H9 (cell line): ENCODE data around the gene FAM180A. TPM values are rescaled to one million over a fixed set of nuclear protein-coding genes. Genes with fewer than 3 reads are reported as not detected.
A peak's percentile ranks its signal among the peaks of the same experiment; 100 is the strongest.

Source experiments
- DNase-seq: peaks from one replicate; pipeline ENCODE4 v3.0.0-alpha.2; 2017
- H2AFZ ChIP-seq: one replicate; pipeline ENCODE4 v1.6.1; 2013; ENCODE audit warnings: mild to moderate bottlenecking, low read length, control low read depth, moderate library complexity
- H2AK5ac ChIP-seq: 2 replicates; pipeline ENCODE4 v1.6.1; 2013; ENCODE audit warnings: low read length, control low read depth, mixed read lengths; ENCODE audit not compliant: insufficient read length
- H2BK120ac ChIP-seq: one replicate; pipeline ENCODE4 v1.6.1; 2013; ENCODE audit warnings: low read depth, mild to moderate bottlenecking, low read length, control low read depth, inconsistent platforms; ENCODE audit not compliant: poor library complexity, severe bottlenecking
- H2BK12ac ChIP-seq: 2 replicates; pipeline ENCODE4 v1.6.1; 2013; ENCODE audit warnings: low read length, control low read depth, mixed read lengths, low read depth; ENCODE audit not compliant: insufficient read length
- H2BK15ac ChIP-seq: 2 replicates; pipeline ENCODE4 v1.6.1; 2013; ENCODE audit warnings: low read depth, low read length, control low read depth
- H2BK20ac ChIP-seq: one replicate; pipeline ENCODE4 v1.6.1; 2013; ENCODE audit warnings: low read depth, mild to moderate bottlenecking, low read length, control low read depth, inconsistent platforms; ENCODE audit not compliant: poor library complexity, severe bottlenecking
- H2BK5ac ChIP-seq: 2 replicates; pipeline ENCODE4 v1.6.1; 2013; ENCODE audit warnings: low read length, control low read depth, mixed read lengths; ENCODE audit not compliant: insufficient read length
- H3K14ac ChIP-seq: 2 replicates; pipeline ENCODE4 v1.6.1; 2013; ENCODE audit warnings: low read length, control low read depth; ENCODE audit not compliant: insufficient read depth
- H3K18ac ChIP-seq: 2 replicates; pipeline ENCODE4 v1.6.1; 2013; ENCODE audit warnings: low read depth, mild to moderate bottlenecking, mixed read lengths, low read length, control low read depth; ENCODE audit not compliant: insufficient read length
- H3K23ac ChIP-seq: 2 replicates; pipeline ENCODE4 v1.6.1; 2013; ENCODE audit warnings: low read length, control low read depth, mixed read lengths, low read depth; ENCODE audit not compliant: insufficient read length
- H3K23me2 ChIP-seq: 2 replicates; pipeline ENCODE4 v1.6.1; 2013; ENCODE audit warnings: low read depth, mild to moderate bottlenecking, mixed read lengths, low read length, control low read depth; ENCODE audit not compliant: insufficient read length, poor library complexity, severe bottlenecking
- H3K27ac ChIP-seq: 2 replicates; pipeline ENCODE4 v1.5.1; 2013; ENCODE audit warnings: low read length, control low read depth, mixed read lengths, low read depth; ENCODE audit not compliant: insufficient read length
- H3K27me3 ChIP-seq: 2 replicates; pipeline ENCODE4 v1.6.1; 2013; ENCODE audit warnings: low read length, control low read depth, inconsistent platforms; ENCODE audit not compliant: insufficient read depth
- H3K4ac ChIP-seq: 2 replicates; pipeline ENCODE4 v1.6.1; 2013; ENCODE audit warnings: low read depth, mild to moderate bottlenecking, control low read depth, inconsistent platforms, low read length, moderate library complexity
- H3K4me1 ChIP-seq: 2 replicates; pipeline ENCODE4 v1.6.1; 2013; ENCODE audit warnings: low read length, control low read depth, inconsistent platforms; ENCODE audit not compliant: insufficient read depth
- H3K4me2 ChIP-seq: 2 replicates; pipeline ENCODE4 v1.6.1; 2013; ENCODE audit warnings: low read length, control low read depth, mixed read lengths; ENCODE audit not compliant: insufficient read length, insufficient read depth
- H3K56ac ChIP-seq: 2 replicates; pipeline ENCODE4 v1.6.1; 2013; ENCODE audit warnings: low read depth, mild to moderate bottlenecking, mixed read lengths, low read length, control low read depth; ENCODE audit not compliant: insufficient read length
- H3K79me1 ChIP-seq: 2 replicates; pipeline ENCODE4 v1.6.1; 2013; ENCODE audit warnings: low read depth, mild to moderate bottlenecking, moderate library complexity, low read length, control low read depth, inconsistent platforms; ENCODE audit not compliant: insufficient read depth, poor library complexity, severe bottlenecking
- H3K79me2 ChIP-seq: 2 replicates; pipeline ENCODE4 v1.6.1; 2013; ENCODE audit warnings: low read length, control low read depth, inconsistent platforms; ENCODE audit not compliant: insufficient read depth
- H3K9ac ChIP-seq: 2 replicates; pipeline ENCODE4 v1.6.1; 2013; ENCODE audit warnings: low read length, control low read depth, mixed read lengths; ENCODE audit not compliant: insufficient read length; ENCODE audit errors: extremely low read depth
- H3K9me3 ChIP-seq: one replicate; pipeline ENCODE4 v1.6.1; 2013; ENCODE audit warnings: low read depth, low read length, inconsistent platforms; ENCODE audit not compliant: control insufficient read depth
- H3T11ph ChIP-seq: one replicate; pipeline ENCODE4 v1.6.1; 2013; ENCODE audit warnings: mild to moderate bottlenecking, low read length, control low read depth, inconsistent platforms
- H4K20me1 ChIP-seq: one replicate; pipeline ENCODE4 v1.6.1; 2013; ENCODE audit not compliant: control insufficient read depth, insufficient read length, insufficient read depth
- H4K5ac ChIP-seq: 2 replicates; pipeline ENCODE4 v1.6.1; 2013; ENCODE audit warnings: low read depth, mild to moderate bottlenecking, mixed read lengths, low read length, control low read depth; ENCODE audit not compliant: insufficient read length
- H4K8ac ChIP-seq: replicated peaks from 2 replicates; pipeline ENCODE4 v1.6.1; 2013; ENCODE audit warnings: low read length, control low read depth, mixed read lengths, low read depth; ENCODE audit not compliant: insufficient read length
- H4K91ac ChIP-seq: 2 replicates; pipeline ENCODE4 v1.6.1; 2013; ENCODE audit warnings: low read depth, mild to moderate bottlenecking, moderate library complexity, mixed read lengths, low read length, control low read depth; ENCODE audit not compliant: insufficient read length
- H3K27ac Mint-ChIP-seq, 3 experiments: 2 replicates in 2 of 3; 3 replicates in 1 of 3; pipeline ENCODE4 v1.8.0; 2020 to 2021; ENCODE audit warnings: mixed read lengths in 3 of 3, mild to moderate bottlenecking in 1 of 3, moderate library complexity in 1 of 3
- H3K27me3 Mint-ChIP-seq: 2 replicates; pipeline ENCODE4 v1.8.0; 2021; ENCODE audit warnings: low read depth, mild to moderate bottlenecking, moderate library complexity, mixed read lengths
- H3K36me3 Mint-ChIP-seq, 3 experiments: 2 replicates in 2 of 3; 3 replicates in 1 of 3; pipeline ENCODE4 v1.8.0; 2020 to 2021; ENCODE audit warnings: low read depth in 3 of 3, mixed read lengths in 3 of 3; ENCODE audit not compliant: insufficient read depth in 1 of 3
- H3K4me1 Mint-ChIP-seq, 2 experiments: 2 replicates each; pipeline ENCODE4 v1.8.0; 2020; ENCODE audit warnings: mixed read lengths in 2 of 2
- H3K4me3 Mint-ChIP-seq, 2 experiments: 2 replicates in 1 of 2; 3 replicates in 1 of 2; pipeline ENCODE4 v1.8.0; 2020 to 2021; ENCODE audit warnings: mild to moderate bottlenecking in 2 of 2, mixed read lengths in 2 of 2, moderate library complexity in 1 of 2
- H3K9me3 Mint-ChIP-seq, 2 experiments: 2 replicates in 1 of 2; 3 replicates in 1 of 2; pipeline ENCODE4 v1.8.0; 2020; ENCODE audit warnings: mild to moderate bottlenecking in 2 of 2, mixed read lengths in 2 of 2, moderate library complexity in 1 of 2
- WGBS: extraction: QIAGEN DNeasy Blood & Tissue Kit; methylation state at CpG from one replicate; pipeline ENCODE4 v1.1.7; 2013; ENCODE audit warnings: missing lambda C conversion rate, low lambda C conversion rate, mixed read lengths; ENCODE audit not compliant: insufficient read length; ENCODE audit errors: extremely low coverage; 5-methylcytosine and 5-hydroxymethylcytosine counted together
- total RNA-seq: library from RNA; stranded (reverse); gene quantifications from 2 replicates; pipeline ENCODE4 v1.2.1, GENCODE V29; 2021
- TF ChIP-seq, protein P1 (sequence below): fragments of 200-600 bp; sonication (generic); conservative IDR thresholded peaks from 3 replicates; pipeline ENCODE4 v1.8.0; 2021; ENCODE audit warnings: antibody characterized with exemption, mild to moderate bottlenecking

Gene FAM180A
- total RNA-seq, 1 experiment from 2014 or later = not detected

DNA sequence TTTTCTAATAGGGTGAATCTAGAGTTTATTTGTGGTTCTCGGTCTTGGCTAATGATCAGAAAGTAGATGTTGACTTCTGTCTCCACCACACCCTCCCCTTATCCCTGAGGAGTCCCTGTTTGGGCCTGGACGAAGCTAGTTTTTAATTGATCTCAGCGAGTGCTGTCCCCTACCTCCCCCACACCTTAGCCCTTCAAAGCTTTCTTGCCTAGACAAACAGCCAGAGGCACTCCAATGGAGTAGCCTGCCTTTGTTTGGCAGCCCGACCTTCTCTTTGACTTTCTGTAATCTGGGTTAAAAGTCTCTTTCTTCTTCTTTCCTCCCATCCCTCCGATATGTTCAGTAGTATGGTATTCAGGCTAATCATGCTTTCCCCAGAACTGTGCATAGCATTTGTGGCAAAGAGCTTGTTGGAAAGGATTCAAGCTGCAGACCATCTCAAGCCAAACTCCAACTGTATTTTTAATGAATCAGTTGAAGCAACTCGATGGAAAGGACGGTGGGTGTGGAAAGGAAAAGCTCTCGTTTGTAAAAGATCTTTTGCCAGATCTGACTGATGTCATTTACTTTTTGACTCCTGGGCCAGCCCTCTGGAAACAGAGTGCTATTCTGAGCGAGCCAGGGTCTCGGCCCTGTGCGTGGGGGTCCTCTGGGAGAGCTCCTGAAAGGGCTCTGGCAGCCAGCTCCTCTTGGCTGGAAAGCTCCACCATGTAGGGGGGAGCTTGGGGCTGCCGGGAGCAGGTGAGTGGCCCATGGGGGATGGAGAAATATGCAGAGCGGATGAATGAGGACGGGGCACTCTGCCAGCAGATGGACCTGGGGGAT lies 4.5 kb downstream of the FAM180A start:
- TF ChIP-seq, protein P1, sequence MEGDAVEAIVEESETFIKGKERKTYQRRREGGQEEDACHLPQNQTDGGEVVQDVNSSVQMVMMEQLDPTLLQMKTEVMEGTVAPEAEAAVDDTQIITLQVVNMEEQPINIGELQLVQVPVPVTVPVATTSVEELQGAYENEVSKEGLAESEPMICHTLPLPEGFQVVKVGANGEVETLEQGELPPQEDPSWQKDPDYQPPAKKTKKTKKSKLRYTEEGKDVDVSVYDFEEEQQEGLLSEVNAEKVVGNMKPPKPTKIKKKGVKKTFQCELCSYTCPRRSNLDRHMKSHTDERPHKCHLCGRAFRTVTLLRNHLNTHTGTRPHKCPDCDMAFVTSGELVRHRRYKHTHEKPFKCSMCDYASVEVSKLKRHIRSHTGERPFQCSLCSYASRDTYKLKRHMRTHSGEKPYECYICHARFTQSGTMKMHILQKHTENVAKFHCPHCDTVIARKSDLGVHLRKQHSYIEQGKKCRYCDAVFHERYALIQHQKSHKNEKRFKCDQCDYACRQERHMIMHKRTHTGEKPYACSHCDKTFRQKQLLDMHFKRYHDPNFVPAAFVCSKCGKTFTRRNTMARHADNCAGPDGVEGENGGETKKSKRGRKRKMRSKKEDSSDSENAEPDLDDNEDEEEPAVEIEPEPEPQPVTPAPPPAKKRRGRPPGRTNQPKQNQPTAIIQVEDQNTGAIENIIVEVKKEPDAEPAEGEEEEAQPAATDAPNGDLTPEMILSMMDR = no peak
- no CpG with 5 or more reads among the region's 14 CpGs for WGBS
- H3K4me3 Mint-ChIP-seq = no peak overlapping the region
- no peak overlapping the region for H3K14ac ChIP-seq
- H2BK12ac ChIP-seq = no peak overlapping the region
- no peak overlapping the region for H4K5ac ChIP-seq
- H3K27ac ChIP-seq = no peak overlapping the region
- no peak overlapping the region for H4K91ac ChIP-seq
- no peaks in the 10 kb centered on the region for H3K36me3 Mint-ChIP-seq
- no peak overlapping the region for H3K4me2 ChIP-seq
- no peak overlapping the region for H3K4ac ChIP-seq
- H2AK5ac ChIP-seq = no peak overlapping the region
- no peak overlapping the region for H2BK120ac ChIP-seq
- H3K23me2 ChIP-seq = no peaks in the 10 kb centered on the region
- H3K56ac ChIP-seq = no peak overlapping the region
- H3K27me3 Mint-ChIP-seq = peaks cover 6% of the 10 kb centered on the region
- no peaks in the 10 kb centered on the region for H3K4me1 ChIP-seq
- no peak overlapping the region for H3T11ph ChIP-seq
- no peak overlapping the region for H3K23ac ChIP-seq
- no peak overlapping the region for H2BK15ac ChIP-seq
- no peak overlapping the region for H2AFZ ChIP-seq
- H3K9me3 Mint-ChIP-seq = 0 out of 5 replicates have a peak, but pooled peaks cover 0 to 3% of the 10 kb centered on the region in 2 experiments
- no peaks in the 10 kb centered on the region for H3K79me2 ChIP-seq
- H3K27me3 ChIP-seq = no peaks in the 10 kb centered on the region
- H3K79me1 ChIP-seq = no peaks in the 10 kb centered on the region
- H2BK20ac ChIP-seq = no peak overlapping the region
- no peak overlapping the region for H2BK5ac ChIP-seq
- peaks cover 15 to 16% of the 10 kb centered on the region in 2 experiments for H3K4me1 Mint-ChIP-seq
- peak overlapping the region in 1 of 3 experiments; percentile 37; a peak in 1 of 7 replicates for H3K27ac Mint-ChIP-seq
- no peak for DNase-seq
- no peak overlapping the region for H4K8ac ChIP-seq
- no peak overlapping the region for H3K18ac ChIP-seq
- H3K9me3 ChIP-seq = no peaks in the 10 kb centered on the region
- H3K9ac ChIP-seq = no peak overlapping the region
- H4K20me1 ChIP-seq = no peaks in the 10 kb centered on the region
